ENCODE results near the gene PHLDA3. TPM values are rescaled to one million over a fixed set of nuclear protein-coding genes. Genes with fewer than 3 reads are reported as not detected.

Gene PHLDA3
- polyA plus RNA-seq, 2 of the 4 experiments (the other 2 are of a cell fraction), result 40.5 to 91.1 TPM

DNA sequence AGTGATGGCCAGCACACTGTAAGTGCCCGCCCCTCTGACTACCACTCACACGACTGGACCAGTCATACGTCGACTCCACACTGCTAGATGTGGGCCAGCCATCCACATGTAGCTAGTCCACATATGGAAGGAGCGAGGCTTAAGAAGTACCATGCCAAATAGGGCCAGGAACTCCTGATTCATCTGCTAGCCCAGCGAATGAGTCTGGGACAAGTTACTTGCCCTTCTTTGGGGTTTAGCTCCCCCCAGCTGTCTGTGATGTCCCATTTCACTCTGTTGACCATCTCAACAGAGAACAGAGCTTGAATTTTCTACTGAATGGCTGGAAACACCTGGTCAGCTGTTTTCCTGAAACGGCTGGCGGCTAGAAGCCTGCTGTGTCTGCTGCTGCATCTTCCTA is 32.2 kb upstream of the PHLDA3 start:
- DNase-seq (ENCODE audit: low read depth in 1 of 2, low spot score in 1 of 2) (no peak), FAIRE-seq (no peak), ATAC-seq (0 out of 6 replicates have a peak, but pooled peaks of 1 of the 2 experiments have one; percentile 1)
- WGBS (ENCODE audit: missing lambda C conversion rate), result 87% methylated on average over 8 of the region's 8 CpGs
- H3K9me3 ChIP-seq, result no peaks in the 10 kb centered on the region
- H3K4me2 ChIP-seq, result peak overlapping the region; percentile 85
- H3K4me3 ChIP-seq, result no peak overlapping the region
- H3K27ac ChIP-seq, result peak overlapping the region; percentile 39 to 96; a peak in 5 of 6 replicates
- ChIA-PET CTCF (interaction anchor here (0.7 to 49.4 kb wide), 5 partner anchors 10 to 292 kb away, joined by 3 to 1452 read pairs (median 376); partner anchors contain the start of gene CSRP1), POLR2A (no interaction called here)
- H3K4me1 ChIP-seq, result peaks cover 70% of the 10 kb centered on the region
- TF ChIP-seq FOSB (CRISPR knock-in tag; IDR thresholded peaks at IDR 0.05) (no peak), POLR2A (IDR thresholded peaks at IDR 0.05; ENCODE audit: low read length) (no peak), TFCP2L1 (CRISPR knock-in tag; IDR thresholded peaks at IDR 0.05) (0 out of 2 replicates have a peak, but pooled peaks have one; percentile 9), ZSCAN20 (CRISPR knock-in tag; IDR thresholded peaks at IDR 0.05) (no peak), JUN (IDR thresholded peaks at IDR 0.05) (no peak)
- TF ChIP-seq, protein P1, sequence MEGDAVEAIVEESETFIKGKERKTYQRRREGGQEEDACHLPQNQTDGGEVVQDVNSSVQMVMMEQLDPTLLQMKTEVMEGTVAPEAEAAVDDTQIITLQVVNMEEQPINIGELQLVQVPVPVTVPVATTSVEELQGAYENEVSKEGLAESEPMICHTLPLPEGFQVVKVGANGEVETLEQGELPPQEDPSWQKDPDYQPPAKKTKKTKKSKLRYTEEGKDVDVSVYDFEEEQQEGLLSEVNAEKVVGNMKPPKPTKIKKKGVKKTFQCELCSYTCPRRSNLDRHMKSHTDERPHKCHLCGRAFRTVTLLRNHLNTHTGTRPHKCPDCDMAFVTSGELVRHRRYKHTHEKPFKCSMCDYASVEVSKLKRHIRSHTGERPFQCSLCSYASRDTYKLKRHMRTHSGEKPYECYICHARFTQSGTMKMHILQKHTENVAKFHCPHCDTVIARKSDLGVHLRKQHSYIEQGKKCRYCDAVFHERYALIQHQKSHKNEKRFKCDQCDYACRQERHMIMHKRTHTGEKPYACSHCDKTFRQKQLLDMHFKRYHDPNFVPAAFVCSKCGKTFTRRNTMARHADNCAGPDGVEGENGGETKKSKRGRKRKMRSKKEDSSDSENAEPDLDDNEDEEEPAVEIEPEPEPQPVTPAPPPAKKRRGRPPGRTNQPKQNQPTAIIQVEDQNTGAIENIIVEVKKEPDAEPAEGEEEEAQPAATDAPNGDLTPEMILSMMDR (IDR thresholded peaks at IDR 0.05), result no peak

DNA sequence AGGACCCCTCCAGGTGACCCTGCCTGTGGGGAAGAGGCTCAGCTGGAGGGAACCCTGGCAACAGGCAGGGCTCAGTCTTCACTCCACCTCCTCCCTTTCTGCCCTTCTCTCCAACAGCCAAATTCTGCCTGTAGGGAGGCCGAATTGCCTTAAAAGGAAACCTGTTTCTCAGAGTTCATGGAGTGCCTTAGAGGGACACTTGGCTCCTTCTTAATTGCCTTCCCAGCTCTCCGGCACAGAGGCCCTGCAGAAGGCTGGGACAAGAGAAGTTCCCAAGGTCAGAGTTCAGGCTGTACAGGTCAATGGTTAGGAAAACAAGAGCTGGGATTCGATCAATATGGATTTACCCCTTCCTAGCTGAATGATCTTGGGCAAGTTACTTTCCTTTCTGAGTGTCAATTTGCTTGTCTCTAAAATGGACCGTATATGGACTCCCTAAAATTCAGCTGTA is 31.7 kb upstream of the PHLDA3 start:
- Histone ChIP-seq H3K27ac (peak overlapping the region; percentile 39 to 96; a peak in 4 of 6 replicates), H3K9me3 (no peaks in the 10 kb centered on the region), H3K4me1 (peaks cover 70% of the 10 kb centered on the region), H3K4me2 (peak overlapping the region; percentile 85), H3K4me3 (no peak overlapping the region)
- ChIA-PET POLR2A (no interaction called here), CTCF (interaction anchor here (1.2 to 49.4 kb wide), 5 partner anchors 9 to 293 kb away, joined by 3 to 1452 read pairs (median 376); partner anchors contain the start of gene CSRP1)
- DNase-seq (ENCODE audit: low read depth in 1 of 2, low spot score in 1 of 2), result no peak
- 90% methylated on average over 4 of the region's 4 CpGs for WGBS (ENCODE audit: missing lambda C conversion rate)
- no peak for TF ChIP-seq KDM5A (IDR thresholded peaks at IDR 0.05)
- TF ChIP-seq, protein P2, sequence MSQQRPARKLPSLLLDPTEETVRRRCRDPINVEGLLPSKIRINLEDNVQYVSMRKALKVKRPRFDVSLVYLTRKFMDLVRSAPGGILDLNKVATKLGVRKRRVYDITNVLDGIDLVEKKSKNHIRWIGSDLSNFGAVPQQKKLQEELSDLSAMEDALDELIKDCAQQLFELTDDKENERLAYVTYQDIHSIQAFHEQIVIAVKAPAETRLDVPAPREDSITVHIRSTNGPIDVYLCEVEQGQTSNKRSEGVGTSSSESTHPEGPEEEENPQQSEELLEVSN (IDR thresholded peaks at IDR 0.05; ENCODE audit: borderline replicate concordance, low read depth), result no peak
- TF ChIP-seq HOXA7 (CRISPR knock-in tag; IDR thresholded peaks at IDR 0.05), result no peak
- no peak for ATAC-seq
- no peak for FAIRE-seq

DNA sequence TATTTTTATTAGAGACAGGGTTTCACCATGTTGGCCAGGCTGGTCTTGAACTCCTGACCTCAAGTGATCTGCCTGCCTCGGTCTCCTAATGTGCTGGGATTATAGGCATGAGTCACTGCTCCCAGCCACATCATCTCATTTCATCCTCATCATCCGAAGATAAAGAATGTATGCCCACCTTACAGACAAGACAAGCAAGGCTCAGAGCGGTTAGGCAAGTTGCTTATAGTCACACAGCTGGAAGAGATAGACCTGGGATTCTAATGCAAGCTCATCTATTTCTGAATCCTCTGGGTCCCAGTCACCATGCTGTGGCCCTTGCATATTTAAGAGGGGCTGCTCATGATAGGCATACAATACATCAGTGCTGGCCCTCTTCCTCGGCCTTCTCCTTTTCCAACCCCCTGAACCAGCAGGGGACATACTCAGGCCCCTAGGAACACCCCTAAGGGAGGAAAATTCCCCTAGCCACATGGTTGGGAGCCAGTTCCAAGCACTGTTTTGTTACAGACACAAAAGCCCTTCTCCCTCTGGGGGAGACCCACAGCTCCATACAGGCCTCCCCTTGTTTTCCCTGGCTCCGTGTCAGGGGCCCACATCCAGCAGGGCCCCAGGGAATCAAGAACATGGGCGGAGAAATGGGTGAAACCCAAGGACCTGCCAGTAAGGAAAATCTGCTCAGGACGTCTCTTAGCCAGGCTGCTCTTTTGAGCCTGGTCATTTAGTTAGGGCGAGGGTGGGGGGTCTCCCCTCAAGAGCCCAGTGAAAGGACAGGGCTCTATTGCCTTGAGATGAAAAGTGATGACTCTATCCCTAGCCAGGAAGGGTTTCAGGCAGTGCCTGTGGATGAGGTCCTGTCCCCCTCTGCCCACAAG is 31.0 kb upstream of the PHLDA3 start:
- H3K9me3 ChIP-seq, result no peaks in the 10 kb centered on the region
- DNase-seq (ENCODE audit: low read depth in 1 of 2, low spot score in 1 of 2), result no peak
- no peak overlapping the region for H3K4me3 ChIP-seq
- H3K4me1 ChIP-seq, result peaks cover 66% of the 10 kb centered on the region
- FAIRE-seq, result no peak
- H3K4me2 ChIP-seq, result peak overlapping the region; percentile 85
- ChIA-PET POLR2A (no interaction called here), CTCF (interaction anchor here (0.9 to 49.4 kb wide), 7 partner anchors 9 to 293 kb away, joined by 3 to 1452 read pairs (median 6); partner anchors contain the start of gene CSRP1)
- ATAC-seq, result no peak
- WGBS (ENCODE audit: missing lambda C conversion rate), result 73% methylated on average over 8 of the region's 8 CpGs
- peak; percentile 35 for TF ChIP-seq ZFP36 (IDR thresholded peaks at IDR 0.05; ENCODE audit: borderline replicate concordance, partially characterized antibody)
- TF ChIP-seq KDM1A (IDR thresholded peaks at IDR 0.05; ENCODE audit: low read depth), result peak; percentile 48; the same call in 1 of the 2 replicates
- TF ChIP-seq MYC (IDR thresholded peaks at IDR 0.05; ENCODE audit: borderline replicate concordance, low read length), result no peak
- peak overlapping the region; percentile 39 to 96; a peak in 4 of 6 replicates for H3K27ac ChIP-seq

DNA sequence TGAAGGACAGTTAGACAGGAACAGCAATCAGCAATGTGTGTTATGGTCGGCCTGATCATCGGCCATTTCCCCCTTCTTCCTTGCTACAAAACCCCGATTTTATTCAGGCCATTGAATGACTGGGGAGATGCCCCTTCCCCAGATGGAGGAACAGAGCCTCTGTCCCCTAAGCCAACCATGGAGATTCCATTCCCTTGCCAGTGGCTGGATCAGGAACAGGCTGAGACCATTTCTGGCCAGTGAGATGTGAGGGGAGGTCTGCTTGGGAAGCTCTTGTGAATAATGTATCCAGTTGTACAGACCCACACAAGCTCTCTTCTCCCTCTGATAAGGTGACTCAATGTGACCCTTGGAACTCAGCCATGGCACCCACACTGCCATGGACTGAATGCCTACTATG is 30.2 kb upstream of the PHLDA3 start:
- no peaks in the 10 kb centered on the region for H3K9me3 ChIP-seq
- 0 out of 3 replicates have a peak overlapping the region, but pooled peaks have one; percentile 5 for H3K4me2 ChIP-seq
- 92% methylated on average over 3 of the region's 3 CpGs for WGBS (ENCODE audit: missing lambda C conversion rate)
- FAIRE-seq (no peak), DNase-seq (ENCODE audit: low read depth in 1 of 2, low spot score in 1 of 2) (no peak), ATAC-seq (no peak)
- no peak overlapping the region for H3K4me3 ChIP-seq
- CTCF ChIA-PET, result interaction anchor here (0.5 to 49.4 kb wide), 8 partner anchors 8 to 738 kb away, joined by 3 to 1452 read pairs (median 6); partner anchors contain the start of gene CSRP1
- peak overlapping the region in 1 of 2 experiments; percentile 96; a peak in 4 of 6 replicates for H3K27ac ChIP-seq
- POLR2A ChIA-PET, result interaction anchor here (0.6 kb wide), 1 partner anchor 1322 kb away, joined by 3 read pairs; no protein-coding TSS in a partner anchor
- peaks cover 57% of the 10 kb centered on the region for H3K4me1 ChIP-seq
- TF ChIP-seq ZNF302 (CRISPR knock-in tag; IDR thresholded peaks at IDR 0.05) (no peak), ZFP36 (IDR thresholded peaks at IDR 0.05; ENCODE audit: borderline replicate concordance, partially characterized antibody) (no peak), KDM1A (IDR thresholded peaks at IDR 0.05; ENCODE audit: low read depth) (no peak), CEBPB (IDR thresholded peaks at IDR 0.05) (no peak), CBX2 (IDR thresholded peaks at IDR 0.05; ENCODE audit: borderline replicate concordance, low read depth) (no peak), ZC3H11A (IDR thresholded peaks at IDR 0.05) (no peak), MAFK (IDR thresholded peaks at IDR 0.05; ENCODE audit: partially characterized antibody) (no peak), MAZ (IDR thresholded peaks at IDR 0.05; ENCODE audit: borderline replicate concordance, low read depth, low read length) (no peak), NFE2L2 (conservative IDR thresholded peaks at IDR 0.05; ENCODE audit: low read length) (no peak), CHD2 (IDR thresholded peaks at IDR 0.05; ENCODE audit: low read length, partially characterized antibody) (no peak), EHF (CRISPR knock-in tag; IDR thresholded peaks at IDR 0.05) (no peak)
- TF ChIP-seq, protein P3, sequence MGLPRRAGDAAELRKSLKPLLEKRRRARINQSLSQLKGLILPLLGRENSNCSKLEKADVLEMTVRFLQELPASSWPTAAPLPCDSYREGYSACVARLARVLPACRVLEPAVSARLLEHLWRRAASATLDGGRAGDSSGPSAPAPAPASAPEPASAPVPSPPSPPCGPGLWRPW (IDR thresholded peaks at IDR 0.05), result no peak

All from A549 (cell line).